ENCODE data around the gene DAAM1. TPM values are rescaled to one million over a fixed set of nuclear protein-coding genes. Genes with fewer than 3 reads are reported as not detected.

DAAM1 gene
- total RNA-seq, 1 donor from 2014 or later, result 16.5 TPM

DNA sequence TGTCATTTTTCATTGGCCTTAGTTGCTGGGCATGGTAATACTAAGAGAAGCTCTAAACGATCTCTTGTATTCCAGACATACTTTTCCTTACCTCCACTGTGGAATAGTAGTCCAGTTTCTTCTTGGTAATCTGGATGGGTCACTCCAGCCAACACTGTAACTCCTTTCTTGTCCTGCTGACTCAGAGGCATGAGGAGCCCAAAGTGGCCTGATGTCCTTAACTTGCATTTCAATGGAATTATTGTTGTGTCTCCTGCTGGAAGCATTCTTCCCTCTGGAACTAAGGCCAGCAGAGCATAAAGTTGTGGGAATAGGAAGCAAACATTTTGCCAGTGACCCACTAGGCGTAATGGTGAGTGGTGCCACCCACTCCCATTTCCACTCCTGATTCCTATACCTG lies 33.1 kb downstream of the DAAM1 start:
- no peak for DNase-seq (ENCODE audit: low read depth)
- TF ChIP-seq, protein P1, sequence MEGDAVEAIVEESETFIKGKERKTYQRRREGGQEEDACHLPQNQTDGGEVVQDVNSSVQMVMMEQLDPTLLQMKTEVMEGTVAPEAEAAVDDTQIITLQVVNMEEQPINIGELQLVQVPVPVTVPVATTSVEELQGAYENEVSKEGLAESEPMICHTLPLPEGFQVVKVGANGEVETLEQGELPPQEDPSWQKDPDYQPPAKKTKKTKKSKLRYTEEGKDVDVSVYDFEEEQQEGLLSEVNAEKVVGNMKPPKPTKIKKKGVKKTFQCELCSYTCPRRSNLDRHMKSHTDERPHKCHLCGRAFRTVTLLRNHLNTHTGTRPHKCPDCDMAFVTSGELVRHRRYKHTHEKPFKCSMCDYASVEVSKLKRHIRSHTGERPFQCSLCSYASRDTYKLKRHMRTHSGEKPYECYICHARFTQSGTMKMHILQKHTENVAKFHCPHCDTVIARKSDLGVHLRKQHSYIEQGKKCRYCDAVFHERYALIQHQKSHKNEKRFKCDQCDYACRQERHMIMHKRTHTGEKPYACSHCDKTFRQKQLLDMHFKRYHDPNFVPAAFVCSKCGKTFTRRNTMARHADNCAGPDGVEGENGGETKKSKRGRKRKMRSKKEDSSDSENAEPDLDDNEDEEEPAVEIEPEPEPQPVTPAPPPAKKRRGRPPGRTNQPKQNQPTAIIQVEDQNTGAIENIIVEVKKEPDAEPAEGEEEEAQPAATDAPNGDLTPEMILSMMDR (IDR thresholded peaks at IDR 0.05; ENCODE audit: insufficient read depth, low read length, poor library complexity, severe bottlenecking), result no peak
- Histone ChIP-seq H3K4me3 (ENCODE audit: low read depth, low read length) (no peak overlapping the region), H3K27me3 (ENCODE audit: control insufficient read depth, insufficient read depth, low read length) (no peaks in the 10 kb centered on the region), H3K36me3 (ENCODE audit: control insufficient read depth, insufficient read depth, low read length) (no peaks in the 10 kb centered on the region)

DNA sequence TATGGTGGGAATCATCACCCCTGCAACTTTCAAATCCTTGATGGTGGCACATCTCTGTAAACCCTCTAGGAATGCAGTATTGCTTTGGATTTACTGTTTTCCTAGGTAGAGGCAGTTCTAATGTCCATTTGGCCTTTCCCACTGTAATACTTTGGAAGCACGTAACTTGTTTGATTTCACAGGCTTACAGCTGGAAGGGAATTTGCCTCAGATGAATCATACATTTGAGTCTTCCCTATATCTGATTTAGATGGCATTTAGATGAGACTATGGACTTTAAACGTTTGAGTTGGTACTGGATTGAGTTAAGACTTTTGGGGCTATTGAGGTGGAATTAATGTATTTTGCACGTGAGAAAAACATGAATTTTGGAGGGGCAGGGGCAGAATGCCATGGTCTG lies 35.9 kb downstream of the DAAM1 start:
- Histone ChIP-seq H3K4me3 (ENCODE audit: low read depth, low read length) (no peak overlapping the region), H3K36me3 (ENCODE audit: control insufficient read depth, insufficient read depth, low read length) (no peaks in the 10 kb centered on the region), H3K27me3 (ENCODE audit: control insufficient read depth, insufficient read depth, low read length) (no peaks in the 10 kb centered on the region)
- TF ChIP-seq, protein P1 (IDR thresholded peaks at IDR 0.05; ENCODE audit: insufficient read depth, low read length, poor library complexity, severe bottlenecking), result no peak
- DNase-seq (ENCODE audit: low read depth), result no peak

DNA sequence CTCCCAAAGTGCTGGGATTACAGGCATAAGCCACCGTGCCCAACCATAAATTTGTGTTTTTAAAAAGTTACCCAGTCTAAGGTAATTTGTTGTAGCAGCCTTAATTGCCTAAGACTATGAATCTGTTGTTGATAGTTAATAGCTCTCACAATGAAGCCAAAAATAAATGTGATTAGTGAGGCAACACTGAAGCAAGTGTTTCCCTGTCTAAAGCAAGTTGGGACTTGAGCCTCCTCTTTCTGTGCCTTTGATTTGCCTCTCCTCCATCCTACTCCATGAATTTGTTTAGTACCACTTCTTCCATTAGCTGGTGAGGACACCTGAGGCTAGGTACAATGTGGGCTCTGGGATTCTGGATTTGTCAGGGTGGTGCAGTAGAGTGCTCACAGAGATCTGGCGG lies 36.8 kb downstream of the DAAM1 start:
- Histone ChIP-seq H3K27me3 (ENCODE audit: control insufficient read depth, insufficient read depth, low read length) (no peaks in the 10 kb centered on the region), H3K36me3 (ENCODE audit: control insufficient read depth, insufficient read depth, low read length) (no peaks in the 10 kb centered on the region), H3K4me3 (ENCODE audit: low read depth, low read length) (no peak overlapping the region)
- no peak for DNase-seq (ENCODE audit: low read depth)
- TF ChIP-seq, protein P1 (IDR thresholded peaks at IDR 0.05; ENCODE audit: insufficient read depth, low read length, poor library complexity, severe bottlenecking), result no peak

DNA sequence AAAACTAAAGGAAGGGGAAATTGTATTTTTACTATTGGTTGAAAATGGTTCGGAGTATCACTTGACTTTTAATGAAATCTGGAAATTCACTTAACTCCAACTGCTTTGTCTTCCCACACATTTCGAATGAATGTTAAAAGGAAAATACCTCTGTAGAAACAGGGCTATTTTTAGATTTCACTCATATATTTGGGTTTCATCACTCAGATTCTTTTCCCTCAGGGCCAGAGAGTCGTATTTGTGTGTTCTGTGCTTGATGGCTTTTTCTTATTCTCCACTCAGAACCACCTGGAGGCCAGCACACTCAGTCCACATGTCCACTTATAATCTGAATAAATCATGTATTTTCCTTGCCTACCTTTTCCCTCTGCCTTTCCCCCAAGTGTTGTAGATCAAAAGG lies 40.0 kb downstream of the DAAM1 start:
- Histone ChIP-seq H3K36me3 (ENCODE audit: control insufficient read depth, insufficient read depth, low read length) (no peaks in the 10 kb centered on the region), H3K27me3 (ENCODE audit: control insufficient read depth, insufficient read depth, low read length) (no peaks in the 10 kb centered on the region), H3K4me3 (ENCODE audit: low read depth, low read length) (no peak overlapping the region)
- TF ChIP-seq, protein P1 (IDR thresholded peaks at IDR 0.05; ENCODE audit: insufficient read depth, low read length, poor library complexity, severe bottlenecking), result no peak
- no peak for DNase-seq (ENCODE audit: low read depth)

DNA sequence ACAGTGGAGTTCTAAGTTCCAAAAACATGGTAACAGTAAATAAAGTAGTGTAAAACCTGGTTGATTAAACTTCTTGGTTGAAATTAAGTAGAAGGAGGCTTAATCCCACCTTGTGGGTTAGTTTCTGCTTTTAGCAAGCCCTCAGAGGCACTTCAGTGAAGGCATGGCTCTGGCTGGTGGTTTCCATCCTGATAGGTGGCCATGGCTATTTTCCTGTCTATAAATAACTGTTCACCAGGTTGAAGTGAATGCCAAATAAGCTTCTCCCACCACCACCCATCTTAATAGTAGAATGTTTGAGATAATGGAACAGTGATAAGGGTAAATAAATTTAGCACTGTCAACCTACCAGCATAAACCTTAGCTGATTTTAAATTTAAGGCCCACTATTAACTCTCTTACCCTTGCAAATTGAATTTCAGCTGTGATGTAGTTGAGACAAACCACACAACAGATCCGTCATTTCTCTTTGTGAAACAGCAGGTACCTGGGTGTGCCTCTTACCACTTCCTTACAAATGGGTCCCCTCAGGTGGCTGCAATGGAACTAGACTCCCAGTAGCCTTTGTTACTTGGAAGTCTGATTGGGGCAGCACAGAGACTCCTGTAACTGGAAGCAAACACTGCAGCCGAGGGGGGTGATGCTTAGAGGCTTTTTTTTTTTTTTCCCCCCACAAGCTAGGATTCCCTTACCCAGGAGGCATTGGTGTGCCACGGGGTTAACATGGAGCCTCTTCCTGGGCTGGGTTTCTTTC lies 41.4 kb downstream of the DAAM1 start:
- Histone ChIP-seq H3K4me3 (ENCODE audit: low read depth, low read length) (no peak overlapping the region), H3K27me3 (ENCODE audit: control insufficient read depth, insufficient read depth, low read length) (no peaks in the 10 kb centered on the region), H3K36me3 (ENCODE audit: control insufficient read depth, insufficient read depth, low read length) (no peaks in the 10 kb centered on the region)
- TF ChIP-seq, protein P1 (IDR thresholded peaks at IDR 0.05; ENCODE audit: insufficient read depth, low read length, poor library complexity, severe bottlenecking), result no peak
- DNase-seq (ENCODE audit: low read depth), result no peak

DNA sequence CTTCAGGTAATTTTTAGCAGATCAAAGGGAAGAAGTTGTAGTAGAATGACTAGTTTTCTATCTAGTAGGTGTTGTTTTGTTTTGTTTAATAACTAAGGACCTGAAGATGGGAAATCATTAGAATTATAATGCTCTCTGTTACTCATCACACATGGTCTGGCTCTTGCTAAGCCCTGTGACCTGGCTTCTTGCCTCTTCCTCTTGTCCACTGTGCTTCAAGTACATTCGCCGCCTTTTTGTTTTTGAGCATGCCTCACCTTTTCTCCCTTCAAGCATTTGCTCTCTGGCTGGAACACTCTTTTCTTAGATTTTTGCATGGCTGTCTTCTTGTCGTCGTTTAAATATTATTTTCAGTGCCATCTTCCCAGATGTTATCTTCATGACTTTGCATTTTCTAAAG lies 47.7 kb downstream of the DAAM1 start:
- TF ChIP-seq, protein P1 (IDR thresholded peaks at IDR 0.05; ENCODE audit: insufficient read depth, low read length, poor library complexity, severe bottlenecking), result no peak
- Histone ChIP-seq H3K4me3 (ENCODE audit: low read depth, low read length) (no peak overlapping the region), H3K27me3 (ENCODE audit: control insufficient read depth, insufficient read depth, low read length) (no peaks in the 10 kb centered on the region), H3K36me3 (ENCODE audit: control insufficient read depth, insufficient read depth, low read length) (no peaks in the 10 kb centered on the region)
- no peak for DNase-seq (ENCODE audit: low read depth)

Measured in kidney epithelial cell (primary cell).